Measurements from ENCODE around the gene ZNF280A.

Gene ZNF280A

GRCh38 chr22:22465094-22465602 is 54.9 kb downstream of the ZNF280A start:
- DNase-seq = no peak

- DNase-seq = no peak
These were observed 55.5 kb downstream of the ZNF280A start for GRCh38 chr22:22464541-22465054.

GRCh38 chr22:22463855-22464540 is 56.1 kb downstream of the ZNF280A start:
- DNase-seq = peak; percentile 49 to 55
